Lung (tissue), 12 donors: ENCODE data around the gene SLC13A2. TPM values are rescaled to one million over a fixed set of nuclear protein-coding genes. Genes with fewer than 3 reads are reported as not detected.
"Not testable (repeated sequence)": the region's sequence is repeated elsewhere in the genome, so short reads cannot be mapped to it uniquely, and the experiment has no call there.

ENCODE experiments used
- ATAC-seq: fragments of 200-7000 bp; cut with Tn5 transposase; one replicate; pipeline ENCODE4 v1.9.1; 2020; ENCODE audit warnings: moderate number of reproducible peaks; ENCODE audit not compliant: insufficient read depth, low FRiP score
- DNase-seq, 3 donors: peaks; one replicate each; pipeline ENCODE4 v3.0.0-alpha.2; 2013 to 2017
- H3K27ac ChIP-seq, 2 donors: one replicate each; pipeline ENCODE4 v1.5.1; 2013; ENCODE audit warnings: mild to moderate bottlenecking in 2 of 2, moderate library complexity in 2 of 2, control low read depth in 1 of 2, inconsistent platforms in 1 of 2, low read depth in 1 of 2, low read length in 1 of 2
- H3K27me3 ChIP-seq, 3 donors: one replicate each; pipeline ENCODE4 v1.5.1; 2013; ENCODE audit warnings: low read length in 2 of 3; ENCODE audit not compliant: control insufficient read depth in 3 of 3, insufficient read depth in 3 of 3
- H3K36me3 ChIP-seq, 4 donors: one replicate each; pipeline ENCODE4 v1.5.1; 2013; ENCODE audit warnings: low read length in 4 of 4, mild to moderate bottlenecking in 1 of 4, moderate library complexity in 1 of 4; ENCODE audit not compliant: control insufficient read depth in 4 of 4, insufficient read depth in 4 of 4
- H3K4me1 ChIP-seq, 5 donors: one replicate each; pipeline ENCODE4 v1.5.1; 2013; ENCODE audit warnings: low read length in 5 of 5, mild to moderate bottlenecking in 2 of 5, moderate library complexity in 1 of 5; ENCODE audit not compliant: control insufficient read depth in 5 of 5, insufficient read depth in 5 of 5
- H3K4me3 ChIP-seq: one replicate; pipeline ENCODE4 v1.5.1; 2013; ENCODE audit warnings: mild to moderate bottlenecking, control low read depth, moderate library complexity
- H3K9ac ChIP-seq, 2 donors: one replicate each; pipeline ENCODE4 v1.5.1; 2013; ENCODE audit warnings: low read length in 2 of 2, control low read depth in 1 of 2; ENCODE audit not compliant: insufficient read depth in 1 of 2
- H3K9me3 ChIP-seq, 4 donors: one replicate each; pipeline ENCODE4 v1.5.1; 2013; ENCODE audit warnings: low read length in 3 of 4, mild to moderate bottlenecking in 1 of 4, moderate library complexity in 1 of 4; ENCODE audit not compliant: control insufficient read depth in 4 of 4, insufficient read depth in 3 of 4
- WGBS, 2 donors: extraction: QIAGEN DNeasy Blood & Tissue Kit; methylation state at CpG; one replicate each; pipeline ENCODE4 v1.1.7; 2013; 5-methylcytosine and 5-hydroxymethylcytosine counted together
- polyA plus RNA-seq, 2 donors: library from polyadenylated mRNA; stranded (reverse); fragments of 200-250 nt; gene quantifications; one replicate each; pipeline ENCODE4 v1.2.1, GENCODE V29; 2013
- total RNA-seq, 2 donors: library from RNA; depleted of rRNA in 1 of 2; stranded (reverse); fragments of >200 nt in 1 of 2; gene quantifications; one replicate each; pipeline ENCODE4 v1.2.1, GENCODE V29; 2014 to 2021
- TF ChIP-seq, protein P1 (sequence below): IDR thresholded peaks from 2 replicates; pipeline ENCODE4 v1.5.1; 2012; ENCODE audit warnings: mild to moderate bottlenecking; ENCODE audit errors: control extremely low read depth, extremely low read depth
- donor health status: control.
- donor health status: control.
- donor health status: Bipolar disorder and iron deficiency.
- donor health status: healthy.
- donor health status: DM: yes; HTN: yes; CAD: no.

Gene SLC13A2
- total and polyA plus RNA-seq, 4 donors, result 0.02 to 0.15 (median 0.06) TPM; not detected in 1

DNA sequence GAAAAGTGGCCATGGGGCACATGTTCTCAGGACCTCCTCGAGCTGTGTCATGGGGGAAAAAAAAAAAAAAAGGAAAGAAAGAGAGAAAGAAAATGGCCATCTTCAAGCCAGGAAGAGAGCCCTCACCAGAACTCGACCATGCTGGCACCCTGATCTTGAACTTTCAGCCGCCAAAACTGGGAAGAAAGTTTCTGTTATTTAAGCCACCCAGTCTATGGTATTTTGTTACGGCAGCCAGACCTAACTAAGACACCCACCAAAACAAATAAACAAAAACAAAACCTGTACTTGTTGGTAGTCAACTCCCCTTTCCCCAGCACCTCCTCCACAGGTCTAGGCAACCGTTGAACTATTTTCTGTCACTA is 26.1 kb upstream of the SLC13A2 start:
- DNase-seq (no peak), ATAC-seq (no peak)
- H3K4me3 ChIP-seq, result no peak overlapping the region
- H3K27me3 ChIP-seq, result no peaks in the 10 kb centered on the region
- TF ChIP-seq, protein P1, sequence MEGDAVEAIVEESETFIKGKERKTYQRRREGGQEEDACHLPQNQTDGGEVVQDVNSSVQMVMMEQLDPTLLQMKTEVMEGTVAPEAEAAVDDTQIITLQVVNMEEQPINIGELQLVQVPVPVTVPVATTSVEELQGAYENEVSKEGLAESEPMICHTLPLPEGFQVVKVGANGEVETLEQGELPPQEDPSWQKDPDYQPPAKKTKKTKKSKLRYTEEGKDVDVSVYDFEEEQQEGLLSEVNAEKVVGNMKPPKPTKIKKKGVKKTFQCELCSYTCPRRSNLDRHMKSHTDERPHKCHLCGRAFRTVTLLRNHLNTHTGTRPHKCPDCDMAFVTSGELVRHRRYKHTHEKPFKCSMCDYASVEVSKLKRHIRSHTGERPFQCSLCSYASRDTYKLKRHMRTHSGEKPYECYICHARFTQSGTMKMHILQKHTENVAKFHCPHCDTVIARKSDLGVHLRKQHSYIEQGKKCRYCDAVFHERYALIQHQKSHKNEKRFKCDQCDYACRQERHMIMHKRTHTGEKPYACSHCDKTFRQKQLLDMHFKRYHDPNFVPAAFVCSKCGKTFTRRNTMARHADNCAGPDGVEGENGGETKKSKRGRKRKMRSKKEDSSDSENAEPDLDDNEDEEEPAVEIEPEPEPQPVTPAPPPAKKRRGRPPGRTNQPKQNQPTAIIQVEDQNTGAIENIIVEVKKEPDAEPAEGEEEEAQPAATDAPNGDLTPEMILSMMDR, result no peak
- WGBS, 2 donors, result 75 to 81% methylated on average over 5 of the region's 5 CpGs
- H3K4me1 ChIP-seq, result no peaks in the 10 kb centered on the region
- H3K36me3 ChIP-seq, result no peaks in the 10 kb centered on the region
- H3K9ac ChIP-seq, result no peak overlapping the region
- no peak overlapping the region for H3K27ac ChIP-seq
- no peaks in the 10 kb centered on the region for H3K9me3 ChIP-seq

DNA sequence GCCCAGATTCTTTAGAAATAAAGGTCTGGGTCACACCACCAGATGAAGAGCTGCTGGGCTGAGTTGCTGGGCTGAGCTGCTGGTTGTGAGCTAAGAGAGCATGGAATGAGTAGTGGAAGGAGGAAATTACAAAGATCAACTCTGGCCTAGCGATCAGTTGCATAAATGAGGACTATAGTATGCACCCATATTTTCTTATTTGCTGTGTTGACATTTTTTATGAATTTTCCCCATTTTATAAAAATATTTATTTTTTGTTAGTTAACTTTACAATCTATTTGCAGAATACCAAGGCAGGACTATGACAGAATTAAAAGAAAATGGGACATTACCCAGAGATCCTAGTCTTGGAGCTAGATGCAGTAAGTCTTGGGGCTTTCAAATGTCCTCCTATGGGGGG is 23.6 kb upstream of the SLC13A2 start:
- DNase-seq (no peak), ATAC-seq (no peak)
- Histone ChIP-seq H3K27me3 (no peaks in the 10 kb centered on the region), H3K9me3 (no peaks in the 10 kb centered on the region), H3K9ac (no peak overlapping the region), H3K27ac (no peak overlapping the region), H3K36me3 (no peaks in the 10 kb centered on the region), H3K4me1 (no peaks in the 10 kb centered on the region), H3K4me3 (no peak overlapping the region)
- WGBS, 2 donors, result 40 to 80% methylated on average over 1 of the region's 1 CpG
- TF ChIP-seq, protein P1, result no peak

DNA sequence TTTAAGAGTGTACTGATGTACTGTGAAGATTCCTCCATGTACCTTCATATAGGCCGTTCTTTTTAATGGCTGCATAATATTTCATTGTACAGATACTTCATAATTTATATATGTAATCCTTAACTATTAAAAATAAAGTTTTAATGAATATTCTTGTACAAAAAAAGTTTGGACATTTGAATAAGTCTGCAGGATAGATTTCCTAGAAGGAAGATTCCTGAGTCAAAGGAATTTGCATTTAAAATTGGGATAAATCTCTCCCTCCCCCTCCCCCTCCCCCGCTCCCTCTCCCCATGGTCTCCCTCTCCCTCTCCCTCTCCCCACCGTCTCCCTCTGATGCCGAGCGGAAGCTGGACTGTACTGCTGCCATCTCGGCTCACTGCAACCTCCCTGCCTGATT is 15.6 kb upstream of the SLC13A2 start:
- Histone ChIP-seq H3K4me1 (no peaks in the 10 kb centered on the region), H3K9ac (no peak overlapping the region), H3K27me3 (no peaks in the 10 kb centered on the region), H3K27ac (no peak overlapping the region), H3K9me3 (no peaks in the 10 kb centered on the region), H3K4me3 (no peak overlapping the region), H3K36me3 (no peaks in the 10 kb centered on the region)
- ATAC-seq (no peak), DNase-seq (no peak)
- TF ChIP-seq, protein P1, result no peak
- 90 to 99% methylated on average over 6 of the region's 6 CpGs for WGBS, 2 donors

DNA sequence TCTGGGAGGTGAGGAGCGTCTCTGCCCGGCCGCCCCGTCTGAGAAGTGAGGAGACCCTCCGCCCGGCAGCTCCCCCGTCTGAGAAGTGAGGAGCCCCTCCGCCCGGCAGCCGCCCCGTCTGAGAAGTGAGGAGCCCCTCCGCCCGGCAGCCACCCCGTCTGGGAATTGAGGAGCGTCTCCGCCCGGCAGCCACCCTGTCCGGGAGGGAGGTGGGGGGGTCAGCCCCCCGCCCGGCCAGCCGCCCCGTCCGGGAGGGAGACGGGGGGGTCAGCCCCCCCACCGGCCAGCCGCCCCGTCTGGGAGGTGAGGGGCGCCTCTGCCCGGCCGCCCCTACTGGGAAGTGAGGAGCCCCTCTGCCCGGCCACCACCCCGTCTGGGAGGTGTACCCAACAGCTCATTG is 14.6 kb upstream of the SLC13A2 start:
- not testable (repeated sequence) for H3K27ac ChIP-seq, H3K36me3 ChIP-seq, H3K27me3 ChIP-seq, H3K4me3 ChIP-seq, DNase-seq, ATAC-seq, H3K9ac ChIP-seq, H3K4me1 ChIP-seq, H3K9me3 ChIP-seq
- 94% methylated on average over 19 to 31 of the region's 32 CpGs for WGBS, 2 donors
